IgD-negative memory B cell (primary cell): ENCODE measurements around the gene ZNF497. TPM values are rescaled to one million over a fixed set of nuclear protein-coding genes. Genes with fewer than 3 reads are reported as not detected.

Experiments
- H3K27ac Mint-ChIP-seq, 3 donors: one replicate each; pipeline ENCODE4 v1.8.0; 2020 to 2022; ENCODE audit warnings: mild to moderate bottlenecking in 3 of 3, mixed read lengths in 3 of 3, moderate library complexity in 1 of 3
- H3K27me3 Mint-ChIP-seq: one replicate; pipeline ENCODE4 v1.8.0; 2021; ENCODE audit warnings: mixed read lengths
- H3K36me3 Mint-ChIP-seq: one replicate; pipeline ENCODE4 v1.8.0; 2020; ENCODE audit warnings: mild to moderate bottlenecking, mixed read lengths
- H3K4me1 Mint-ChIP-seq, 3 donors: one replicate each; pipeline ENCODE4 v1.8.0; 2020 to 2022; ENCODE audit warnings: mixed read lengths in 3 of 3, mild to moderate bottlenecking in 1 of 3
- H3K4me3 Mint-ChIP-seq, 4 donors: one replicate each; pipeline ENCODE4 v1.8.0; 2020 to 2022; ENCODE audit warnings: mild to moderate bottlenecking in 4 of 4, mixed read lengths in 4 of 4, moderate library complexity in 3 of 4
- H3K9me3 Mint-ChIP-seq, 3 donors: one replicate each; pipeline ENCODE4 v1.8.0; 2020 to 2021; ENCODE audit warnings: mixed read lengths in 3 of 3, mild to moderate bottlenecking in 1 of 3
- polyA plus RNA-seq: library from polyadenylated mRNA; unstranded; fragments of 300-500 nt; fragmentation: Illumina TruSeq; gene quantifications from one replicate; pipeline ENCODE4 v1.2.3, GENCODE V29; 2021

The ZNF497 gene
- polyA plus RNA-seq, 1 donor from 2014 or later: 2.1 TPM

DNA sequence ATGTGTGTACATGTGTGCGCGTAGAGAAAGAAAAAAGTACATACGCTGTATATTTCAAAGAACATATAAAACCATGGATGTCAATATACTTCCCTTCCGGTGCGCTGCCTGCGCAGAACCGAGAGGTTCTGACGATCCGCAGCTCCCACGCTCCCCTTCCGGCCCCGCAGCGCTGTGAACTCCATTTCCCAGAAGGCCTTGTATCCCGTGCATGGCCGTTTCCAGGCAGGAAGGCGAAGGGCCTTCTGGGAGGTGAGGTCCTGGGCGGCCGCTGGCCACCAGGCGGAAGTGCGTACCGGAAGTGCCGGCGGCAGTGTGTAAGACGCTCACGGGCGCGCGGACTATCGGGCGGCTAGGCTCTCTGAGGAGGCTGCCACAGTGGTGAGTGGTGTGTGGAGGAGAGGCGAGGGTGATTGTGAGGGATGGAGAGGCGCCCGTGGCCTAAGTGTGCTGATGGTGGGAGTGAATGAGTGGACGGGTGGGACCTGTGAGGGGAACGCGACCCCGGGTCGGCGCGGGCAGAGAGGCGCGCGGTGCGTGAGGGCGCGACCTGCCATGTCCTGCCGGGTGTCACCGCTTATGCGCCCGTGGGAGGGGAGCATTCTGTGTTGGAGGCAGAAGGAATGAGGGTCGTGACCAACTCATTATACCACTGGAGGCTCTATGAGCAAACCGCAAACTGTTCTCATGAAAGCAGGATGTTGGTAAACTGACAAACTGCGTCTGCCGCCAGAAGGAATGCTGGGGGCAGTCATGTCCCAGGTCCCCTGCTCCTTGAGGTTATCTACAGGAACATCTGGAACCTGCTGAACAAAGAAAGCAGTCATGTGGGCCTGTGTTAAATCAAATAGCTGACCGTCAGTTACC lies 57.3 kb downstream of the ZNF497 start, which contains the start of gene ERVK3-1:
ERVK3-1 (plus strand) TSS at position 313 of the 867 bp plus-strand sequence. CDS start 6,792 bp downstream, outside the sequence.
- Mint-ChIP-seq H3K27ac (peak within 1 kb of the TSS; percentile 85 to 99 (median 99)), H3K27me3 (no peaks in the 10 kb centered on the region), H3K4me3 (peak within 1 kb of the TSS; percentile 94 to 100 (median 99)), H3K4me1 (peaks cover 16 to 28% (median 18%) of the 10 kb centered on the region in 3 donors), H3K9me3 (peaks cover 0 to 6% (median 0%) of the 10 kb centered on the region in 3 donors), H3K36me3 (peaks cover 10% of the 10 kb centered on the region)

DNA sequence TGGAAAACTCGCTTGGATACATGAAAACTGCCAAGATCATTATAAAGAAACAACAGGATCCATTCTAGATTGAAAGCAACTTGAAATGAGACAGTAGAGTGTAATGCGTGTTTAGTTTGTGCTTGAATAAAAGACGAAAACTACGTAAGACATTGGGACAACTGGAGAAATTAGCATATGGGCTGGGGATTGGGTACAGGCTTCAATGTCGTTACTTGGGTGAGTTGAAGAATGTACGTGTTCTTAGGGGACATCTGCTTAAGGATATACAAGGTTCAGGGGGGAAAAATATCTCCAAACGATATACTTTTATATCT lies 57.8 kb downstream of the ZNF497 start:
- H3K27me3 Mint-ChIP-seq: no peaks in the 10 kb centered on the region
- peaks cover 0 to 6% (median 3%) of the 10 kb centered on the region in 3 donors for H3K9me3 Mint-ChIP-seq
- peaks cover 7% of the 10 kb centered on the region for H3K36me3 Mint-ChIP-seq
- peak overlapping the region; percentile 94 to 100 (median 99) for H3K4me3 Mint-ChIP-seq
- peak overlapping the region; percentile 85 to 99 (median 99) for H3K27ac Mint-ChIP-seq
- peaks cover 16 to 28% (median 18%) of the 10 kb centered on the region in 3 donors for H3K4me1 Mint-ChIP-seq

Other genes with a start within 250 kb of the ZNF497 start
- 8.2 TPM for gene ZNF329, start 212.0 kb downstream of the ZNF497 start, polyA plus RNA-seq
- 45.1 TPM for gene ZNF274, start 179.7 kb downstream of the ZNF497 start, polyA plus RNA-seq
- 32.4 TPM for gene ZNF544, start 133.8 kb downstream of the ZNF497 start, polyA plus RNA-seq
- gene ZNF8, start 83.8 kb downstream of the ZNF497 start, polyA plus RNA-seq: 0.98 TPM
- gene ERVK3-1, start 57.4 kb downstream of the ZNF497 start, polyA plus RNA-seq: 76.1 TPM
- gene ZSCAN22, start 35.8 kb downstream of the ZNF497 start, polyA plus RNA-seq: 2.9 TPM
- 70.2 TPM for gene A1BG, start 9.3 kb downstream of the ZNF497 start, polyA plus RNA-seq
- 8.0 TPM for gene ZNF837, start 18.3 kb upstream of the ZNF497 start, polyA plus RNA-seq
- gene RPS5, start 24.5 kb upstream of the ZNF497 start, polyA plus RNA-seq: 1,545 TPM
- not detected for gene RNF225, start 32.9 kb upstream of the ZNF497 start, polyA plus RNA-seq
- 3.5 TPM for gene ZNF584, start 45.9 kb upstream of the ZNF497 start, polyA plus RNA-seq
- gene ZNF132, start 77.4 kb upstream of the ZNF497 start, polyA plus RNA-seq: 0.53 TPM
- gene ZNF324B, start 88.9 kb upstream of the ZNF497 start, polyA plus RNA-seq: 1.6 TPM
- 12.4 TPM for gene ZNF324, start 104.3 kb upstream of the ZNF497 start, polyA plus RNA-seq
- 6.7 TPM for gene ZNF446, start 113.6 kb upstream of the ZNF497 start, polyA plus RNA-seq
- 10.3 TPM for gene SLC27A5, start 149.2 kb upstream of the ZNF497 start, polyA plus RNA-seq
- 7.6 TPM for gene ZBTB45, start 157.1 kb upstream of the ZNF497 start, polyA plus RNA-seq
- gene TRIM28, start 181.3 kb upstream of the ZNF497 start, polyA plus RNA-seq: 38.9 TPM
- 160 TPM for gene CHMP2A, start 192.4 kb upstream of the ZNF497 start, polyA plus RNA-seq
- 10.0 TPM for gene UBE2M, start 195.9 kb upstream of the ZNF497 start, polyA plus RNA-seq
- gene MZF1, start 210.6 kb upstream of the ZNF497 start, polyA plus RNA-seq: 11.5 TPM